Left renal pelvis (tissue), 4 donors: ENCODE data around the gene C2orf76. TPM values are rescaled to one million over a fixed set of nuclear protein-coding genes. Genes with fewer than 3 reads are reported as not detected.

ENCODE experiments used
- polyA plus RNA-seq, 4 donors: library from polyadenylated mRNA; unstranded; fragments of 120-200 nt; gene quantifications; one replicate each; pipeline ENCODE4 v1.2.1, GENCODE V29; 2013; ENCODE audit not compliant: insufficient read length in 4 of 4

C2orf76 gene
- polyA plus RNA-seq, 4 donors, result 19.3 to 29.1 (median 20.3) TPM

Other genes with a start within 250 kb of the C2orf76 start
- gene C1QL2, start 208.1 kb downstream of the C2orf76 start, polyA plus RNA-seq, result not detected
- gene STEAP3, start 143.0 kb downstream of the C2orf76 start, polyA plus RNA-seq, result 1 to 10 TPM; 1.5 to 1.7 (median 1.6) TPM
- gene DBI, start 143 bp upstream of the C2orf76 start, polyA plus RNA-seq, result 100 to 1,000 TPM; 102 to 271 (median 257) TPM
- gene TMEM37, start 65.0 kb upstream of the C2orf76 start, polyA plus RNA-seq, result 10 to 100 TPM in 3 of 4 donors, 1 to 10 TPM in 1; 6.4 to 65.3 (median 46.6) TPM
- gene SCTR, start 157.6 kb upstream of the C2orf76 start, polyA plus RNA-seq, result 10 to 100 TPM in 1 of 4 donors, 1 to 10 TPM in 2, under 1 TPM in 1; 0.37 to 17.6 (median 7.7) TPM
- gene CFAP221, start 177.6 kb upstream of the C2orf76 start, polyA plus RNA-seq, result 10 to 100 TPM in 3 of 4 donors, 1 to 10 TPM in 1; 2.9 to 32.3 (median 26.2) TPM